Esophagus muscularis mucosa (tissue), 4 donors: ENCODE measurements around the gene BICD2.

Experiments used
- CTCF ChIP-seq, 3 experiments: fragments of 200-600 bp in 2 of 3; fragments of 450-650 bp in 1 of 3; sonication (generic) in 2 of 3; IDR thresholded peaks; one replicate each; pipeline ENCODE4 v1.5.1; 2017 to 2019; ENCODE audit warnings: antibody characterized with exemption in 3 of 3, mild to moderate bottlenecking in 2 of 3, moderate library complexity in 1 of 3
- EP300 ChIP-seq: sonication (generic); formaldehyde crosslinking; IDR thresholded peaks from one replicate; pipeline ENCODE4 v1.6.1; 2017; ENCODE audit warnings: antibody characterized with exemption
- POLR2A ChIP-seq: fragments of 450-650 bp; IDR thresholded peaks from one replicate; pipeline ENCODE4 v1.6.1; 2017; ENCODE audit warnings: antibody characterized with exemption, moderate library complexity, mild to moderate bottlenecking, low read depth
- POLR2AphosphoS5 ChIP-seq, 2 donors: sonication (generic); formaldehyde crosslinking; IDR thresholded peaks; one replicate each; pipeline ENCODE4 v1.6.1; 2017; ENCODE audit warnings: antibody characterized with exemption in 2 of 2

GRCh38 chr9:92726971-92727715 lies 37.5 kb downstream of the BICD2 start:
- TF ChIP-seq POLR2A (no peak), CTCF (IDR thresholded peaks at IDR 0.05) (no peak), EP300 (no peak), POLR2AphosphoS5 (IDR thresholded peaks at IDR 0.05) (no peak)
